ENCODE results near the gene TFIP11.

Gene TFIP11

DNA sequence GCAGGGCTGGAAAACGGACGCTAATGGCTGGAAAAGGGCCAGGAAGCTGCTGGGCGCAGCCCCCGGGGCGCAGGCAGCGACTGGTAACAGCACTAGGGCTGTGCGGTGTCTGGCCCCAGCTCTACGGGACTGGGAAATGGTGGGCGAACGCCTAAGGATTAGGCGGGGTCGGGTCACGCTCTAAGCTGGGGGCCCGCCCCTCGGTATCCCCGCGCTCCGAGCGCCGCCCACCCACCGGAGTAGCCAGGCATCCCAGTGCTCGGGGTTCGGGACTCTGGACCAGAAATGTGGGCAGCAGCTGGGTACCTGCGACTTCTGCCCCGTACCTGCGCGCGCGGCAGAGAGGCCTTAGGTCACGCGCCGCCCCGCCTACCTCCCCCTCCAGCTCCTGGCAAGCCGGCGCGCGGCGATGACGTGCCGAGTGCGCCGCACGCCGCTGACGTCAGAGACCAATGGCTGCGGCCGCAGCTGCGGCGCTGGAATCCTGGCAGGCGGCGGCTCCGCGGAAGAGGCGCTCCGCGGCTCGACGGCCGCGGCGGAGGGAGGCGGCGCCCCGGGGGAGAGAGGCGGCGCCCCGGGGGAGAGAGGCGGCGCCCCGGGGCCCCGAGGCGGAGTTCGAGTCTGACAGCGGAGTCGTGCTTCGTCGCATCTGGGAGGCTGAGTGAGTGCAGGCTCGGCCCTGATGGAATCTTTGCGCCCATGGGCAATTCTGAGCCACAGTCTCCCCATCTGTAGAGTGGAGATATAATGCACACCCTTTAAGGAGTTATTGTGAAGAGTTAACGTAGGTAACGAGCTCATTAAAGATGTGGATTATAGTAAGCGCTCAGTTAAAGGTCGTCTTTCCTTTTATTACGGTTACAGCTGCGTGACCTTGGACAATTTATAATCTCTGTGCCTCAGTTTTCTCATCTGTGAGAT lies 28.6 kb downstream of the TFIP11 start, which contains the start of the genes HPS4 and SRRD (continued):
- TF ChIP-seq, protein P1, sequence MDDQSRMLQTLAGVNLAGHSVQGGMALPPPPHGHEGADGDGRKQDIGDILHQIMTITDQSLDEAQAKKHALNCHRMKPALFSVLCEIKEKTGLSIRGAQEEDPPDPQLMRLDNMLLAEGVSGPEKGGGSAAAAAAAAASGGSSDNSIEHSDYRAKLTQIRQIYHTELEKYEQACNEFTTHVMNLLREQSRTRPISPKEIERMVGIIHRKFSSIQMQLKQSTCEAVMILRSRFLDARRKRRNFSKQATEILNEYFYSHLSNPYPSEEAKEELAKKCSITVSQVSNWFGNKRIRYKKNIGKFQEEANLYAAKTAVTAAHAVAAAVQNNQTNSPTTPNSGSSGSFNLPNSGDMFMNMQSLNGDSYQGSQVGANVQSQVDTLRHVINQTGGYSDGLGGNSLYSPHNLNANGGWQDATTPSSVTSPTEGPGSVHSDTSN (CRISPR knock-in tag; IDR thresholded peaks at IDR 0.05) = peak; percentile 94
- TF ChIP-seq ZIC2 (tag by site-specific recombination; IDR thresholded peaks at IDR 0.05) (peak; percentile 93), REPIN1 (tag by site-specific recombination; IDR thresholded peaks at IDR 0.05; ENCODE audit: low read depth) (peak; percentile 80; the same call in 1 of the 2 replicates), ZNF76 (tag by site-specific recombination; IDR thresholded peaks at IDR 0.05; ENCODE audit: borderline replicate concordance, low read depth) (peak; percentile 71; the same call in 1 of the 2 replicates), KLF10 (tag by site-specific recombination; IDR thresholded peaks at IDR 0.05) (peak; percentile 74), ZBTB7A (tag by site-specific recombination; IDR thresholded peaks at IDR 0.05; ENCODE audit: low read depth) (peak; percentile 89), GLIS2 (tag by site-specific recombination; IDR thresholded peaks at IDR 0.05) (peak; percentile 88), SALL2 (tag by site-specific recombination; IDR thresholded peaks at IDR 0.05; ENCODE audit: borderline replicate concordance) (no peak; the same call in 1 of the 2 replicates), ZNF121 (tag by site-specific recombination; IDR thresholded peaks at IDR 0.05) (0 out of 2 replicates have a peak, but pooled peaks have one; percentile 17), WT1 (tag by site-specific recombination; IDR thresholded peaks at IDR 0.05) (peak; percentile 37; the same call in 1 of the 2 replicates), ZNF19 (tag by site-specific recombination; IDR thresholded peaks at IDR 0.05; ENCODE audit: low read depth) (no peak), ZXDB (tag by site-specific recombination; IDR thresholded peaks at IDR 0.05) (peak; percentile 78), ZNF777 (tag by site-specific recombination; IDR thresholded peaks at IDR 0.05; ENCODE audit: borderline replicate concordance) (no peak), ZNF24 (tag by site-specific recombination; IDR thresholded peaks at IDR 0.05) (peak; percentile 58; the same call in 1 of the 2 replicates), ZNF544 (tag by site-specific recombination; IDR thresholded peaks at IDR 0.05) (no peak), SP7 (tag by site-specific recombination; IDR thresholded peaks at IDR 0.05) (peak; percentile 85), ZSCAN23 (tag by site-specific recombination; IDR thresholded peaks at IDR 0.05) (no peak), ZNF138 (tag by site-specific recombination; IDR thresholded peaks at IDR 0.05; ENCODE audit: borderline replicate concordance) (no peak), ZNF184 (tag by site-specific recombination; IDR thresholded peaks at IDR 0.05) (peak; percentile 52; the same call in 1 of the 2 replicates), ZNF140 (tag by site-specific recombination; IDR thresholded peaks at IDR 0.05) (no peak), ZNF221 (tag by site-specific recombination; IDR thresholded peaks at IDR 0.05; ENCODE audit: borderline replicate concordance) (no peak), ZBTB21 (tag by site-specific recombination; IDR thresholded peaks at IDR 0.05) (peak; percentile 79), ZNF585B (tag by site-specific recombination; IDR thresholded peaks at IDR 0.05) (no peak)
- TF ChIP-seq, protein P2, sequence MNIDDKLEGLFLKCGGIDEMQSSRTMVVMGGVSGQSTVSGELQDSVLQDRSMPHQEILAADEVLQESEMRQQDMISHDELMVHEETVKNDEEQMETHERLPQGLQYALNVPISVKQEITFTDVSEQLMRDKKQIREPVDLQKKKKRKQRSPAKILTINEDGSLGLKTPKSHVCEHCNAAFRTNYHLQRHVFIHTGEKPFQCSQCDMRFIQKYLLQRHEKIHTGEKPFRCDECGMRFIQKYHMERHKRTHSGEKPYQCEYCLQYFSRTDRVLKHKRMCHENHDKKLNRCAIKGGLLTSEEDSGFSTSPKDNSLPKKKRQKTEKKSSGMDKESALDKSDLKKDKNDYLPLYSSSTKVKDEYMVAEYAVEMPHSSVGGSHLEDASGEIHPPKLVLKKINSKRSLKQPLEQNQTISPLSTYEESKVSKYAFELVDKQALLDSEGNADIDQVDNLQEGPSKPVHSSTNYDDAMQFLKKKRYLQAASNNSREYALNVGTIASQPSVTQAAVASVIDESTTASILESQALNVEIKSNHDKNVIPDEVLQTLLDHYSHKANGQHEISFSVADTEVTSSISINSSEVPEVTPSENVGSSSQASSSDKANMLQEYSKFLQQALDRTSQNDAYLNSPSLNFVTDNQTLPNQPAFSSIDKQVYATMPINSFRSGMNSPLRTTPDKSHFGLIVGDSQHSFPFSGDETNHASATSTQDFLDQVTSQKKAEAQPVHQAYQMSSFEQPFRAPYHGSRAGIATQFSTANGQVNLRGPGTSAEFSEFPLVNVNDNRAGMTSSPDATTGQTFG (tag by site-specific recombination; IDR thresholded peaks at IDR 0.05; ENCODE audit: borderline replicate concordance) = 0 out of 2 replicates have a peak, but pooled peaks have one; percentile 44
- TF ChIP-seq, protein P3, sequence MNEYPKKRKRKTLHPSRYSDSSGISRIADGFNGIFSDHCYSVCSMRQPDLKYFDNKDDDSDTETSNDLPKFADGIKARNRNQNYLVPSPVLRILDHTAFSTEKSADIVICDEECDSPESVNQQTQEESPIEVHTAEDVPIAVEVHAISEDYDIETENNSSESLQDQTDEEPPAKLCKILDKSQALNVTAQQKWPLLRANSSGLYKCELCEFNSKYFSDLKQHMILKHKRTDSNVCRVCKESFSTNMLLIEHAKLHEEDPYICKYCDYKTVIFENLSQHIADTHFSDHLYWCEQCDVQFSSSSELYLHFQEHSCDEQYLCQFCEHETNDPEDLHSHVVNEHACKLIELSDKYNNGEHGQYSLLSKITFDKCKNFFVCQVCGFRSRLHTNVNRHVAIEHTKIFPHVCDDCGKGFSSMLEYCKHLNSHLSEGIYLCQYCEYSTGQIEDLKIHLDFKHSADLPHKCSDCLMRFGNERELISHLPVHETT (tag by site-specific recombination; IDR thresholded peaks at IDR 0.05) = peak; percentile 79
- TF ChIP-seq, protein P4, sequence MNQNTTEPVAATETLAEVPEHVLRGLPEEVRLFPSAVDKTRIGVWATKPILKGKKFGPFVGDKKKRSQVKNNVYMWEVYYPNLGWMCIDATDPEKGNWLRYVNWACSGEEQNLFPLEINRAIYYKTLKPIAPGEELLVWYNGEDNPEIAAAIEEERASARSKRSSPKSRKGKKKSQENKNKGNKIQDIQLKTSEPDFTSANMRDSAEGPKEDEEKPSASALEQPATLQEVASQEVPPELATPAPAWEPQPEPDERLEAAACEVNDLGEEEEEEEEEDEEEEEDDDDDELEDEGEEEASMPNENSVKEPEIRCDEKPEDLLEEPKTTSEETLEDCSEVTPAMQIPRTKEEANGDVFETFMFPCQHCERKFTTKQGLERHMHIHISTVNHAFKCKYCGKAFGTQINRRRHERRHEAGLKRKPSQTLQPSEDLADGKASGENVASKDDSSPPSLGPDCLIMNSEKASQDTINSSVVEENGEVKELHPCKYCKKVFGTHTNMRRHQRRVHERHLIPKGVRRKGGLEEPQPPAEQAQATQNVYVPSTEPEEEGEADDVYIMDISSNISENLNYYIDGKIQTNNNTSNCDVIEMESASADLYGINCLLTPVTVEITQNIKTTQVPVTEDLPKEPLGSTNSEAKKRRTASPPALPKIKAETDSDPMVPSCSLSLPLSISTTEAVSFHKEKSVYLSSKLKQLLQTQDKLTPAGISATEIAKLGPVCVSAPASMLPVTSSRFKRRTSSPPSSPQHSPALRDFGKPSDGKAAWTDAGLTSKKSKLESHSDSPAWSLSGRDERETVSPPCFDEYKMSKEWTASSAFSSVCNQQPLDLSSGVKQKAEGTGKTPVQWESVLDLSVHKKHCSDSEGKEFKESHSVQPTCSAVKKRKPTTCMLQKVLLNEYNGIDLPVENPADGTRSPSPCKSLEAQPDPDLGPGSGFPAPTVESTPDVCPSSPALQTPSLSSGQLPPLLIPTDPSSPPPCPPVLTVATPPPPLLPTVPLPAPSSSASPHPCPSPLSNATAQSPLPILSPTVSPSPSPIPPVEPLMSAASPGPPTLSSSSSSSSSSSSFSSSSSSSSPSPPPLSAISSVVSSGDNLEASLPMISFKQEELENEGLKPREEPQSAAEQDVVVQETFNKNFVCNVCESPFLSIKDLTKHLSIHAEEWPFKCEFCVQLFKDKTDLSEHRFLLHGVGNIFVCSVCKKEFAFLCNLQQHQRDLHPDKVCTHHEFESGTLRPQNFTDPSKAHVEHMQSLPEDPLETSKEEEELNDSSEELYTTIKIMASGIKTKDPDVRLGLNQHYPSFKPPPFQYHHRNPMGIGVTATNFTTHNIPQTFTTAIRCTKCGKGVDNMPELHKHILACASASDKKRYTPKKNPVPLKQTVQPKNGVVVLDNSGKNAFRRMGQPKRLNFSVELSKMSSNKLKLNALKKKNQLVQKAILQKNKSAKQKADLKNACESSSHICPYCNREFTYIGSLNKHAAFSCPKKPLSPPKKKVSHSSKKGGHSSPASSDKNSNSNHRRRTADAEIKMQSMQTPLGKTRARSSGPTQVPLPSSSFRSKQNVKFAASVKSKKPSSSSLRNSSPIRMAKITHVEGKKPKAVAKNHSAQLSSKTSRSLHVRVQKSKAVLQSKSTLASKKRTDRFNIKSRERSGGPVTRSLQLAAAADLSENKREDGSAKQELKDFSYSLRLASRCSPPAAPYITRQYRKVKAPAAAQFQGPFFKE (tag by site-specific recombination; IDR thresholded peaks at IDR 0.05; ENCODE audit: borderline replicate concordance) = peak; percentile 77; the same call in 1 of the 2 replicates
- TF ChIP-seq, protein P5, sequence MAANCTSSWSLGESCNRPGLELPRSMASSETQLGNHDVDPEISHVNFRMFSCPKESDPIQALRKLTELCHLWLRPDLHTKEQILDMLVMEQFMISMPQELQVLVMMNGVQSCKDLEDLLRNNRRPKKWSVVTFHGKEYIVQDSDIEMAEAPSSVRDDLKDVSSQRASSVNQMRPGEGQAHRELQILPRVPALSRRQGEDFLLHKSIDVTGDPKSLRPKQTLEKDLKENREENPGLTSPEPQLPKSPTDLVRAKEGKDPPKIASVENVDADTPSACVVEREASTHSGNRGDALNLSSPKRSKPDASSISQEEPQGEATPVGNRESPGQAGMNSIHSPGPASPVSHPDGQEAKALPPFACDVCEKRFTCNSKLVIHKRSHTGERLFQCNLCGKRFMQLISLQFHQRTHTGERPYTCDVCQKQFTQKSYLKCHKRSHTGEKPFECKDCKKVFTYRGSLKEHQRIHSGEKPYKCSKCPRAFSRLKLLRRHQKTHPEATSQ (tag by site-specific recombination; IDR thresholded peaks at IDR 0.05) = peak; percentile 88

All from HEK293 (cell line).